Neural cell (in vitro differentiated cells): ENCODE measurements around the gene MFAP2.

ENCODE experiments used
- EP300 ChIP-seq: fragments of 450-650 bp; conservative IDR thresholded peaks from 2 replicates; pipeline ENCODE4 v1.6.1; 2014; ENCODE audit warnings: antibody characterized with exemption, mild to moderate bottlenecking, moderate library complexity; ENCODE audit not compliant: poor library complexity, severe bottlenecking
- EZH2 ChIP-seq: fragments of 200-600, 300-800 bp; shearing (Covaris generic), sonication (generic); IDR thresholded peaks from 2 replicates; pipeline ENCODE4 v1.6.1; 2014; ENCODE audit warnings: antibody characterized with exemption, low read length, borderline replicate concordance, mild to moderate bottlenecking; ENCODE audit not compliant: insufficient read depth, poor library complexity, severe bottlenecking
- MXI1 ChIP-seq: fragments of 450-650 bp; conservative IDR thresholded peaks from 2 replicates; pipeline ENCODE4 v1.6.1; 2014; ENCODE audit warnings: antibody characterized with exemption, mild to moderate bottlenecking; ENCODE audit not compliant: poor library complexity, severe bottlenecking
- POLR2AphosphoS5 ChIP-seq: IDR thresholded peaks from 2 replicates; pipeline ENCODE4 v1.6.1; 2012
- SMC3 ChIP-seq: fragments of 450-650 bp; conservative IDR thresholded peaks from 2 replicates; pipeline ENCODE4 v1.6.1; 2014; ENCODE audit warnings: antibody characterized with exemption, mild to moderate bottlenecking, moderate library complexity; ENCODE audit not compliant: poor library complexity
- TAF1 ChIP-seq: IDR thresholded peaks from 2 replicates; pipeline ENCODE4 v1.6.1; 2012; ENCODE audit warnings: low read depth
- TF ChIP-seq, protein P1 (sequence below): fragments of 450-650 bp; IDR thresholded peaks from 2 replicates; pipeline ENCODE4 v1.5.1; 2014; ENCODE audit warnings: antibody characterized with exemption, mild to moderate bottlenecking, moderate library complexity; ENCODE audit not compliant: poor library complexity, severe bottlenecking

- TF ChIP-seq, protein P1, sequence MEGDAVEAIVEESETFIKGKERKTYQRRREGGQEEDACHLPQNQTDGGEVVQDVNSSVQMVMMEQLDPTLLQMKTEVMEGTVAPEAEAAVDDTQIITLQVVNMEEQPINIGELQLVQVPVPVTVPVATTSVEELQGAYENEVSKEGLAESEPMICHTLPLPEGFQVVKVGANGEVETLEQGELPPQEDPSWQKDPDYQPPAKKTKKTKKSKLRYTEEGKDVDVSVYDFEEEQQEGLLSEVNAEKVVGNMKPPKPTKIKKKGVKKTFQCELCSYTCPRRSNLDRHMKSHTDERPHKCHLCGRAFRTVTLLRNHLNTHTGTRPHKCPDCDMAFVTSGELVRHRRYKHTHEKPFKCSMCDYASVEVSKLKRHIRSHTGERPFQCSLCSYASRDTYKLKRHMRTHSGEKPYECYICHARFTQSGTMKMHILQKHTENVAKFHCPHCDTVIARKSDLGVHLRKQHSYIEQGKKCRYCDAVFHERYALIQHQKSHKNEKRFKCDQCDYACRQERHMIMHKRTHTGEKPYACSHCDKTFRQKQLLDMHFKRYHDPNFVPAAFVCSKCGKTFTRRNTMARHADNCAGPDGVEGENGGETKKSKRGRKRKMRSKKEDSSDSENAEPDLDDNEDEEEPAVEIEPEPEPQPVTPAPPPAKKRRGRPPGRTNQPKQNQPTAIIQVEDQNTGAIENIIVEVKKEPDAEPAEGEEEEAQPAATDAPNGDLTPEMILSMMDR = no peak
- TF ChIP-seq EP300 (no peak), POLR2AphosphoS5 (no peak), SMC3 (no peak), EZH2 (no peak), TAF1 (no peak), MXI1 (no peak)
Observed at GRCh38 chr1:16927256-16927655, 53.2 kb downstream of the MFAP2 start.
